ENCODE data around the gene PRR23E. TPM values are rescaled to one million over a fixed set of nuclear protein-coding genes. Genes with fewer than 3 reads are reported as not detected.

PRR23E gene
- total RNA-seq, 4 donors from 2014 or later, result not detected

DNA sequence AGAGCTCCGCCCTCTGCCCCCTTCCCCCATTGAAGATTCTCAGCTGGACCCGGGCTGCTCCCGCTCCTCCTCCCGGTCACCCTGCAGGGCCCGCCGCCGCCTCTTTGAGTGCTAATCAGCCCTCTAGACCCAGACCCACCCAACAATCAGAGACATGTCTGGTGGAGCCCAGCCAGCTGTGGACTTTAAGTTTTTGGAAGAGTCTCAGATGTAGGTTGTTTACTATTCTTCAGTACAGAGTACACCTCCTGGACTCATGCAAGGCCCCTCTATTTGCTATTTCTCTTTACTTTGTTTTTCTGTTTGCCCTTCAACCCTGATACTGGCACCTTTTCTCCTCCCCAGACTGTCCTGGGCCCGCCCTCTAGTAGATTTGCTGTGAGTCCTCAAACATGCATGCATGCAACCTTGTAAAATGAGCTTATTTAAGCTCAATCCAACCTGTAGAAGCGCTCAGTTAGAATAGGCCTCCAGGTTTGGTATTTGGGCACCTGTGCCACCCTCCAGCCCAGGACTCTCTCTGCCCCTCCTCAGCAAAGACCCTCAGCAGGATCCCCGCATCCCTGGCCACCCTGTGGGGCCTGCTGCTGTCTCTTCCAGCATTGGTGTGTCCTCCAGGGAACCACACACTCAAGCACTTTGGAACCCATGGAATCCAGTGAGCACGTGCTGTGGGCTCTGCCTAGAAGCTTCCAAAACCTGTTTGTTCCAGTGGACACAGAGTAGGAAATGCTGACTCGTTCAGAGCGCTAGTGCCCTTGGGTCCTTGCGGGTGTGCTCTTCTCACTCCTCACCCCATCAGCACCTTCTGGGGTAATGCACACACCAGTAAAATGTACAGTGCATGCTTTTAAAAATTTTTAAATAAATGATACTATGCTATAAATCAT, 4.6 kb downstream of the PRR23E start:
- no peak overlapping the region for H3K27ac ChIP-seq
- no peak for DNase-seq
- H3K9me3 ChIP-seq, result no peaks in the 10 kb centered on the region
- intact Hi-C loops (cut with DNase I), result no loop called here
- peaks cover 0 to 47% (median 0%) of the 10 kb centered on the region in 4 donors for H3K27me3 ChIP-seq
- H3K36me3 ChIP-seq, result no peaks in the 10 kb centered on the region
- no peaks in the 10 kb centered on the region for H3K4me1 ChIP-seq
- 64 to 67% methylated on average over 10 to 14 of the region's 14 CpGs for WGBS, 2 donors
- no peak overlapping the region for H3K4me3 ChIP-seq
- TF ChIP-seq POLR2A (IDR thresholded peaks at IDR 0.05), result no peak
- TF ChIP-seq, protein P1, sequence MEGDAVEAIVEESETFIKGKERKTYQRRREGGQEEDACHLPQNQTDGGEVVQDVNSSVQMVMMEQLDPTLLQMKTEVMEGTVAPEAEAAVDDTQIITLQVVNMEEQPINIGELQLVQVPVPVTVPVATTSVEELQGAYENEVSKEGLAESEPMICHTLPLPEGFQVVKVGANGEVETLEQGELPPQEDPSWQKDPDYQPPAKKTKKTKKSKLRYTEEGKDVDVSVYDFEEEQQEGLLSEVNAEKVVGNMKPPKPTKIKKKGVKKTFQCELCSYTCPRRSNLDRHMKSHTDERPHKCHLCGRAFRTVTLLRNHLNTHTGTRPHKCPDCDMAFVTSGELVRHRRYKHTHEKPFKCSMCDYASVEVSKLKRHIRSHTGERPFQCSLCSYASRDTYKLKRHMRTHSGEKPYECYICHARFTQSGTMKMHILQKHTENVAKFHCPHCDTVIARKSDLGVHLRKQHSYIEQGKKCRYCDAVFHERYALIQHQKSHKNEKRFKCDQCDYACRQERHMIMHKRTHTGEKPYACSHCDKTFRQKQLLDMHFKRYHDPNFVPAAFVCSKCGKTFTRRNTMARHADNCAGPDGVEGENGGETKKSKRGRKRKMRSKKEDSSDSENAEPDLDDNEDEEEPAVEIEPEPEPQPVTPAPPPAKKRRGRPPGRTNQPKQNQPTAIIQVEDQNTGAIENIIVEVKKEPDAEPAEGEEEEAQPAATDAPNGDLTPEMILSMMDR (IDR thresholded peaks at IDR 0.05), result no peak

- no peaks in the 10 kb centered on the region for H3K36me3 ChIP-seq
- no peaks in the 10 kb centered on the region for H3K9me3 ChIP-seq
- no peak overlapping the region for H3K4me3 ChIP-seq
- 26 to 57% methylated on average over 3 to 6 of the region's 6 CpGs for WGBS, 2 donors
- H3K27me3 ChIP-seq, result peaks cover 0 to 54% (median 0%) of the 10 kb centered on the region in 4 donors
- no peak for DNase-seq
- no peak overlapping the region for H3K27ac ChIP-seq
- intact Hi-C loops (cut with DNase I), result no loop called here
- no peak for TF ChIP-seq POLR2A (IDR thresholded peaks at IDR 0.05)
- TF ChIP-seq, protein P1 (IDR thresholded peaks at IDR 0.05), result no peak
- no peaks in the 10 kb centered on the region for H3K4me1 ChIP-seq
Measured at GRCh38 chr3:127200086-127200691, 7.3 kb downstream of the PRR23E start.

GRCh38 chr3:127203024-127203423, 10.1 kb downstream of the PRR23E start:
- TF ChIP-seq, protein P1 (IDR thresholded peaks at IDR 0.05), result no peak
- TF ChIP-seq POLR2A (IDR thresholded peaks at IDR 0.05), result no peak

DNA sequence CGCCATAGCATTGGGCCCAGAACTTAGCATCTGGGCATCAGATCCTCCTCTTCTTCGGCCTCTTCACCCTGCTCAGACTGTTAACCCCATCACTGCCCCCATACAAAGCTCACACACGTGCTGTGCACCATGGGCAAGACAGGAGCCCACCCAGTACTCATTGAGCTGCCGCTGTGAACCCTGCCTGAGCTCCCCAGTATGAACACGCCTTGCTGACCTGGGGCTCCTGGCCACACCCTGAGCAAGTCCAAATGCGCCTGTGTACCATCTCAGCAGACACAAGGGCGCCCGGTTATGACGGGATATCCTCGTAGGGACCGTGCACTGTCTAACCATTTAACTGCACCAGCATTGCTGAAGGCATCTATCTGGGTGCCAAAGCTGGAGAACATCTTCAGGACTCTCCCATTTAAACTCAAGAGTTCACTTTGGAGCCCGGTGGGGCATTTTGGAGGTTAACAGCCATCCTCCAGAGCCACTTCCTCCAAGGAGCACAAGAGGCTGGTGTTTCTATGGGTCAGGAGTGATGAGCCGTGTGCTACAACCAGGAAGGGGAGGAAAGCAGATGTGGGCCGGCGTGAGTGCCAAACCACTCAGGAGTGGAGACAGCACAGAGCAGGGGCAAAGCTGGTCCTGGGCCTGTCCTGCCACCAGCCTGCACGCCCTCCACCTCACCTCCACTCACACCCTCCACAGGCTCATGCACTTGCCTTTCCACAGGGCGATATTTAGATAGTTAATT, 12.1 kb downstream of the PRR23E start:
- Histone ChIP-seq H3K4me3 (no peak overlapping the region), H3K36me3 (no peaks in the 10 kb centered on the region), H3K27me3 (peaks cover 0 to 51% (median 0%) of the 10 kb centered on the region in 4 donors), H3K4me1 (no peaks in the 10 kb centered on the region), H3K9me3 (no peaks in the 10 kb centered on the region), H3K27ac (no peak overlapping the region)
- no peak for DNase-seq
- 69 to 76% methylated on average over 6 of the region's 17 CpGs for WGBS, 2 donors
- intact Hi-C loops (cut with DNase I), result no loop called here
- TF ChIP-seq POLR2A (IDR thresholded peaks at IDR 0.05), result no peak
- TF ChIP-seq, protein P1 (IDR thresholded peaks at IDR 0.05), result no peak

More at GRCh38 chr3:127203024-127203423, 10.1 kb downstream of the PRR23E start:
- intact Hi-C loops (cut with DNase I), result no loop called here
- no peak overlapping the region for H3K4me3 ChIP-seq
- no peaks in the 10 kb centered on the region for H3K36me3 ChIP-seq
- DNase-seq, result no peak
- H3K27me3 ChIP-seq, result peaks cover 0 to 52% (median 0%) of the 10 kb centered on the region in 4 donors
- no peak overlapping the region for H3K27ac ChIP-seq
- WGBS, 2 donors, result 14 to 20% methylated on average over 1 of the region's 1 CpG
- H3K9me3 ChIP-seq, result no peaks in the 10 kb centered on the region
- no peaks in the 10 kb centered on the region for H3K4me1 ChIP-seq

Data from esophagus squamous epithelium (tissue), 5 donors.